Hepatocyte (in vitro differentiated cells): Measurements from ENCODE around the gene BCKDK.

Experiments
- CTCF ChIP-seq: fragments of 200-600 bp; sonication (generic); IDR thresholded peaks from 2 replicates; pipeline ENCODE4 v1.5.1; 2016; ENCODE audit warnings: antibody characterized with exemption, mild to moderate bottlenecking; ENCODE audit not compliant: poor library complexity
- EZH2 ChIP-seq: fragments of 200-600 bp; sonication (generic); IDR thresholded peaks from 2 replicates; pipeline ENCODE4 v1.6.1; 2016; ENCODE audit warnings: antibody characterized with exemption, mild to moderate bottlenecking, borderline replicate concordance
- EZH2phosphoT487 ChIP-seq: fragments of 200-600 bp; sonication (generic); IDR thresholded peaks from one replicate; pipeline ENCODE4 v1.6.1; 2018; ENCODE audit warnings: antibody characterized with exemption, mild to moderate bottlenecking, low read depth, moderate library complexity; ENCODE audit not compliant: unreplicated experiment, severe bottlenecking

- TF ChIP-seq CTCF, result no peak
- TF ChIP-seq EZH2, result no peak
- TF ChIP-seq EZH2phosphoT487, result no peak
Measured at GRCh38 chr16:31099860-31100638, 8.1 kb upstream of the BCKDK start.
